HG02840 (cell line): Measurements from ENCODE around the gene LANCL2.
"Not testable (repeated sequence)": the region's sequence is repeated elsewhere in the genome, so short reads cannot be mapped to it uniquely, and the experiment has no call there.

Experiments used
- ATAC-seq: cut with Tn5 transposase; IDR thresholded peaks from one replicate; pipeline ENCODE4 v1.9.1; 2021; ENCODE audit warnings: mild to moderate bottlenecking, moderate library complexity, moderate number of reproducible peaks; ENCODE audit not compliant: unreplicated experiment, low FRiP score

LANCL2 gene

GRCh38 chr7:55397617-55398016 lies 32.5 kb downstream of the LANCL2 start:
- ATAC-seq, result no peak

- no peak for ATAC-seq
Measured at GRCh38 chr7:55400191-55400590, 35.1 kb downstream of the LANCL2 start.

- not testable (repeated sequence) for ATAC-seq
Measured at GRCh38 chr7:55402506-55402905, 37.4 kb downstream of the LANCL2 start.

- no peak for ATAC-seq
Measured at GRCh38 chr7:55405856-55406541, 40.9 kb downstream of the LANCL2 start.

- no peak for ATAC-seq
Measured at GRCh38 chr7:55409482-55410225, 44.5 kb downstream of the LANCL2 start.

GRCh38 chr7:55410667-55411239 lies 45.6 kb downstream of the LANCL2 start:
- ATAC-seq, result no peak

- ATAC-seq, result no peak
Measured at GRCh38 chr7:55411844-55412243, 46.7 kb downstream of the LANCL2 start.

- ATAC-seq, result no peak
Measured at GRCh38 chr7:55413442-55413841, 48.3 kb downstream of the LANCL2 start.

GRCh38 chr7:55415173-55415778 lies 50.1 kb downstream of the LANCL2 start:
- ATAC-seq, result peak; percentile 83

GRCh38 chr7:55417456-55417855 lies 52.3 kb downstream of the LANCL2 start:
- not testable (repeated sequence) for ATAC-seq

- no peak for ATAC-seq
Measured at GRCh38 chr7:55420530-55420929, 55.4 kb downstream of the LANCL2 start.

GRCh38 chr7:55423277-55423711 lies 58.2 kb downstream of the LANCL2 start:
- ATAC-seq, result no peak

- no peak for ATAC-seq
Measured at GRCh38 chr7:55423891-55424290, 58.8 kb downstream of the LANCL2 start.

- no peak for ATAC-seq
Measured at GRCh38 chr7:55425141-55425752, 60.1 kb downstream of the LANCL2 start.

GRCh38 chr7:55426676-55427075 lies 61.5 kb downstream of the LANCL2 start:
- no peak for ATAC-seq

- ATAC-seq, result no peak
Measured at GRCh38 chr7:55427342-55427741, 62.2 kb downstream of the LANCL2 start.

GRCh38 chr7:55427800-55428199 lies 62.7 kb downstream of the LANCL2 start:
- no peak for ATAC-seq

GRCh38 chr7:55429835-55430499 lies 64.8 kb downstream of the LANCL2 start:
- ATAC-seq, result no peak

GRCh38 chr7:55431898-55432297 lies 66.8 kb downstream of the LANCL2 start:
- ATAC-seq, result no peak

- ATAC-seq, result no peak
Measured at GRCh38 chr7:55432506-55432905, 67.4 kb downstream of the LANCL2 start.
